Activated CD4-positive, alpha-beta T cell treated with anti-CD3 and anti-CD28 coated beads for 36 hours (primary cell): ENCODE results near the gene RHBDF1. TPM values are rescaled to one million over a fixed set of nuclear protein-coding genes. Genes with fewer than 3 reads are reported as not detected.
A peak's percentile ranks its signal among the peaks of the same experiment; 100 is the strongest.

ENCODE experiments used
- ATAC-seq: fragments of 200-7000 bp; cut with Tn5 transposase; one replicate; pipeline ENCODE4 v1.10.0; 2021; ENCODE audit warnings: mild to moderate bottlenecking, moderate library complexity
- CTCF ChIA-PET: fragments of 350-600 bp; sonication (Branson Sonifier 250); formaldehyde crosslinking; loops from one replicate; lab custom pipeline; 2021; ENCODE audit warnings: antibody characterized with exemption; lab: Charles Lee
- POLR2A ChIA-PET: fragments of 350-600 bp; sonication (Branson Sonifier 250); formaldehyde crosslinking; loops from one replicate; lab custom pipeline; 2021; ENCODE audit warnings: antibody characterized with exemption, inconsistent platforms; lab: Charles Lee
- DNase-seq: peaks from one replicate; pipeline ENCODE4 v3.0.0-alpha.2; 2020
- H3K27ac Mint-ChIP-seq: one replicate; pipeline ENCODE4 v1.8.0; 2021; ENCODE audit warnings: mixed read lengths
- H3K27me3 Mint-ChIP-seq: one replicate; pipeline ENCODE4 v1.8.0; 2021; ENCODE audit warnings: mixed read lengths
- H3K36me3 Mint-ChIP-seq: one replicate; pipeline ENCODE4 v1.8.0; 2021; ENCODE audit warnings: low read depth, mixed read lengths
- H3K4me1 Mint-ChIP-seq: one replicate; pipeline ENCODE4 v1.8.0; 2021; ENCODE audit warnings: mixed read lengths
- H3K4me3 Mint-ChIP-seq: one replicate; pipeline ENCODE4 v1.8.0; 2021; ENCODE audit warnings: mild to moderate bottlenecking, moderate library complexity, mixed read lengths
- H3K9me3 Mint-ChIP-seq: one replicate; pipeline ENCODE4 v1.8.0; 2021; ENCODE audit warnings: low read depth, mixed read lengths
- intact Hi-C, 2 experiments: fragments of 100-400 bp; cut with DNase I in 1 of 2; cut with micrococcal nuclease in 1 of 2; formaldehyde crosslinking; loops; one replicate each; pipeline versions ENCODE4 v1.14.2 to v1.15.1; 2022 to 2024; cut with DNase I, micrococcal nuclease
- total RNA-seq, 2 experiments: library from RNA; stranded (reverse); gene quantifications; one replicate each; pipeline ENCODE4 v1.2.3, GENCODE V29; 2021

RHBDF1 gene
- total RNA-seq, result under 1 TPM in 1 of 2 experiments, not detected in 1; 0.40 TPM

GRCh38 chr16:72561-73548 lies at the start of gene RHBDF1:
RHBDF1 (minus strand) TSS chr16:72631; CDS start chr16:65015, 7,616 bp downstream.
- intact Hi-C loops, result no loop called here
- ChIA-PET CTCF (interaction anchor here (0.5 to 11.4 kb wide), 2 partner anchors 21 to 1756 kb away, joined by 3 to 214 read pairs; no protein-coding TSS in a partner anchor), POLR2A (interaction anchor here (0.6 kb wide), 1 partner anchor 21 kb away, joined by 3 read pairs; no protein-coding TSS in a partner anchor)
- peak within 1 kb of the TSS; percentile 41 for H3K4me3 Mint-ChIP-seq
- H3K27ac Mint-ChIP-seq, result no peak within 1 kb of the TSS
- peaks cover 27% of the 10 kb centered on the region for H3K27me3 Mint-ChIP-seq
- peak; percentile 44 for DNase-seq
- peak; percentile 47 for ATAC-seq
- no peaks in the 10 kb centered on the region for H3K9me3 Mint-ChIP-seq
- H3K4me1 Mint-ChIP-seq, result peaks cover 19% of the 10 kb centered on the region
- H3K36me3 Mint-ChIP-seq, result no peaks in the 10 kb centered on the region

GRCh38 chr16:120756-121155 lies 48.3 kb upstream of the RHBDF1 start:
- no peak overlapping the region for H3K4me3 Mint-ChIP-seq
- intact Hi-C loops, result no loop called here
- ATAC-seq (no peak), DNase-seq (no peak)
- ChIA-PET CTCF (interaction anchor here (1.2 kb wide), 1 partner anchor 14 kb away, joined by 6 read pairs; no protein-coding TSS in a partner anchor), POLR2A (no interaction called here)
- no peaks in the 10 kb centered on the region for H3K27me3 Mint-ChIP-seq
- H3K9me3 Mint-ChIP-seq, result no peaks in the 10 kb centered on the region
- no peak overlapping the region for H3K27ac Mint-ChIP-seq
- peaks cover 21% of the 10 kb centered on the region for H3K36me3 Mint-ChIP-seq
- H3K4me1 Mint-ChIP-seq, result no peaks in the 10 kb centered on the region

- Mint-ChIP-seq H3K36me3 (peaks cover 24% of the 10 kb centered on the region), H3K4me1 (no peaks in the 10 kb centered on the region), H3K27me3 (no peaks in the 10 kb centered on the region), H3K9me3 (no peaks in the 10 kb centered on the region), H3K27ac (no peak overlapping the region), H3K4me3 (no peak overlapping the region)
- ChIA-PET POLR2A (no interaction called here), CTCF (interaction anchor here (0.6 to 1.2 kb wide), 3 partner anchors 13 to 37 kb away, joined by 3 to 6 read pairs (median 3); no protein-coding TSS in a partner anchor)
- intact Hi-C loops, result no loop called here
- no peak for DNase-seq
- ATAC-seq, result no peak
Measured at GRCh38 chr16:119835-120491, 47.5 kb upstream of the RHBDF1 start.

GRCh38 chr16:119295-119694 lies 46.9 kb upstream of the RHBDF1 start:
- Mint-ChIP-seq H3K4me1 (no peaks in the 10 kb centered on the region), H3K9me3 (no peaks in the 10 kb centered on the region), H3K27ac (no peak overlapping the region), H3K27me3 (no peaks in the 10 kb centered on the region), H3K4me3 (no peak overlapping the region), H3K36me3 (peaks cover 23% of the 10 kb centered on the region)
- ATAC-seq (no peak), DNase-seq (no peak)
- intact Hi-C loops, result no loop called here
- CTCF ChIA-PET, result interaction anchor here (0.6 to 1.4 kb wide), 3 partner anchors 23 to 73 kb away, joined by 3 to 5 read pairs (median 3); partner anchors contain the start of genes POLR3K and SNRNP25
- POLR2A ChIA-PET, result no interaction called here

- ChIA-PET CTCF (interaction anchor here (0.6 to 2.4 kb wide), 8 partner anchors 12 to 218 kb away, joined by 3 to 14 read pairs (median 4); partner anchors contain the start of genes POLR3K and SNRNP25), POLR2A (no interaction called here)
- intact Hi-C loops, result no loop called here
- H3K27ac Mint-ChIP-seq, result no peak overlapping the region
- H3K9me3 Mint-ChIP-seq, result no peaks in the 10 kb centered on the region
- no peak overlapping the region for H3K4me3 Mint-ChIP-seq
- DNase-seq, result no peak
- ATAC-seq, result no peak
- H3K27me3 Mint-ChIP-seq, result no peaks in the 10 kb centered on the region
- H3K36me3 Mint-ChIP-seq, result peaks cover 25% of the 10 kb centered on the region
- H3K4me1 Mint-ChIP-seq, result peaks cover under 1% of the 10 kb centered on the region
Measured at GRCh38 chr16:118857-119256, 46.4 kb upstream of the RHBDF1 start.

- ATAC-seq, result peak; percentile 82
- ChIA-PET CTCF (interaction anchor here (0.6 to 2.4 kb wide), 15 partner anchors 9 to 245 kb away, joined by 3 to 15 read pairs (median 4); partner anchors contain the start of genes POLR3K and SNRNP25), POLR2A (interaction anchor here (0.7 kb wide), 1 partner anchor 49 kb away, joined by 3 read pairs; no protein-coding TSS in a partner anchor)
- Mint-ChIP-seq H3K27me3 (no peaks in the 10 kb centered on the region), H3K27ac (no peak overlapping the region), H3K4me1 (peaks cover 10% of the 10 kb centered on the region), H3K36me3 (peaks cover 26% of the 10 kb centered on the region), H3K9me3 (no peaks in the 10 kb centered on the region), H3K4me3 (no peak overlapping the region)
- peak; percentile 79 for DNase-seq
- intact Hi-C loops, result loop anchor here in 1 of 2 experiments (1.0 kb wide), 2 partner anchors 64 to 245 kb away; no protein-coding TSS in a partner anchor
Measured at GRCh38 chr16:117379-118365, 45.2 kb upstream of the RHBDF1 start.

GRCh38 chr16:116015-116414 lies 43.6 kb upstream of the RHBDF1 start:
- ChIA-PET POLR2A (no interaction called here), CTCF (interaction anchor here (0.6 to 1.2 kb wide), 3 partner anchors 9 to 19 kb away, joined by 3 read pairs; no protein-coding TSS in a partner anchor)
- Mint-ChIP-seq H3K4me1 (peaks cover 10% of the 10 kb centered on the region), H3K27ac (no peak overlapping the region), H3K36me3 (peaks cover 33% of the 10 kb centered on the region), H3K4me3 (no peak overlapping the region), H3K27me3 (no peaks in the 10 kb centered on the region), H3K9me3 (no peaks in the 10 kb centered on the region)
- no peak for ATAC-seq
- no peak for DNase-seq
- intact Hi-C loops, result no loop called here

- CTCF ChIA-PET, result no interaction called here
- DNase-seq, result no peak
- no peaks in the 10 kb centered on the region for H3K9me3 Mint-ChIP-seq
- no peaks in the 10 kb centered on the region for H3K27me3 Mint-ChIP-seq
- H3K4me1 Mint-ChIP-seq, result peaks cover 10% of the 10 kb centered on the region
- ATAC-seq, result no peak
- intact Hi-C loops, result no loop called here
- H3K36me3 Mint-ChIP-seq, result peaks cover 39% of the 10 kb centered on the region
- no peak overlapping the region for H3K4me3 Mint-ChIP-seq
- POLR2A ChIA-PET, result no interaction called here
- no peak overlapping the region for H3K27ac Mint-ChIP-seq
Measured at GRCh38 chr16:114327-114726, 41.9 kb upstream of the RHBDF1 start.

GRCh38 chr16:112153-112840 lies 39.9 kb upstream of the RHBDF1 start:
- Mint-ChIP-seq H3K9me3 (no peaks in the 10 kb centered on the region), H3K27me3 (no peaks in the 10 kb centered on the region), H3K27ac (no peak overlapping the region), H3K4me1 (peaks cover 10% of the 10 kb centered on the region), H3K36me3 (peaks cover 33% of the 10 kb centered on the region), H3K4me3 (no peak overlapping the region)
- ChIA-PET POLR2A (no interaction called here), CTCF (interaction anchor here (0.8 kb wide), 1 partner anchor 69 kb away, joined by 4 read pairs; no protein-coding TSS in a partner anchor)
- no peak for ATAC-seq
- intact Hi-C loops, result no loop called here
- no peak for DNase-seq
